GM19397 (cell line): ENCODE measurements around the gene PHF14.

Source experiments
- ATAC-seq: cut with Tn5 transposase; IDR thresholded peaks from one replicate; pipeline ENCODE4 v1.9.1; 2021; ENCODE audit warnings: mild to moderate bottlenecking, moderate library complexity; ENCODE audit not compliant: unreplicated experiment

PHF14 gene

DNA sequence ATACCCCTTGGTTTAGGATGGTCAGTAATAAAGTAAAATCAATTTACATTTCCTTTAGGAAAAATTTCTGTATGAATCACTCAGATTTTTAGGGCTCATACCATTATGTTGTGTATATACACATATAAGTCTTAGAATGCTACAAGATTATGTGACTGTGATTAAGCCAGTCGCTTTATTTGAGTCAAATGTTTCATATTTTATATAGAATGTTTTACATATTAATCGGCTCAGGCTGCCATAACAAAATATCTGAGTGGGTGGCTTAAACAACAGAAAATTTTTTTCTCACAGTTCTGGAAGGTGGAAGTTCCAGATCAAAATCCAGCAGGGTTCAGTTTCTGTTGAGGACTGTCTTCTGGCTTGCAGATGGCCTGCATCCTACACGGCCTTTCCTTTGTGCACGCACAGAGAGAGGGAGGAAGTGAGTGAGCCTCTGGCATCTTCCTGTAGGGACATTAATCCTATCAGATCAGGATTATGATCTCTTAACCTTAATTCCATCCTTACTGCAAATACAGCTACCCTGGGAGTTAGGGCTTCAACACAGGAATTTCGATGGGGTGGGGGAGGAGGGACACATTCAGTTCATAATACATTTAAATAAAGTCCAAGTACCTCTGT is 198.0 kb downstream of the PHF14 start:
- ATAC-seq: no peak

DNA sequence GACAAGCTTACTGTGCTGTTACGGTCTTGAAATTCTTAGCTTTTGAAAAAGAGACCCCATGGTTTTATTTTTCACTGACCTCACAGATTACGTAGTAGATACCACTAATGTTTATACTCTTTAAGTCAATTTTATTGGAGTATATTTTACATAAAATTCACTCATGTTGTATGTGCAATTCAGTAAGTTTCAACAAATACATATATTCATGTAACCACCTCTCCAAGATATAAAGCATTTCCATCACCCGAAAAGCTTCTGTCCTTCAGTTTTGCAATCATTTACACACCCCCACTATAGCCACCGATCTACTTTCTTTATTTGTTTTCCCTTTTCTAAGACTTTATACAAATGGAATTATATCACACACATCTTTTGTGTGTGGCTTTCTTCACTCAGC is 199.2 kb downstream of the PHF14 start:
- ATAC-seq: no peak

DNA sequence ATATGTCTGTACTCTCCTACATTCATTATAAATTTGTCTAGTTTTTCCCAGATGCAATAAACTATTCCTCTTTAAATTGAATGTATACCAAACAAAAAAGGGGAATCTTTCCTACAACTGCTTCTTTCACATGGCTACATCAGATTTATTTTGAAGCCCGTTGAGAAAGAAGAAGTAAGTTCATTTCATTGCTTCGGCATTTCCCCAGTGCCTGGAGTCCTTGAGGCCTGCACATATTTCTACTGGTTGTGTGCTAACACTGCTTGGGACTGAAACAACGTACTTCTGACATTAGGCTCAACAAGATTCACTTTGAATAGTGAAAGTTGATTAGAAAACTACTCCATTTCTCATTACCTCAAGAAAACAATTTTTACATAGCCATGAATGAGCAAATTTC is 201.7 kb downstream of the PHF14 start:
- no peak for ATAC-seq

DNA sequence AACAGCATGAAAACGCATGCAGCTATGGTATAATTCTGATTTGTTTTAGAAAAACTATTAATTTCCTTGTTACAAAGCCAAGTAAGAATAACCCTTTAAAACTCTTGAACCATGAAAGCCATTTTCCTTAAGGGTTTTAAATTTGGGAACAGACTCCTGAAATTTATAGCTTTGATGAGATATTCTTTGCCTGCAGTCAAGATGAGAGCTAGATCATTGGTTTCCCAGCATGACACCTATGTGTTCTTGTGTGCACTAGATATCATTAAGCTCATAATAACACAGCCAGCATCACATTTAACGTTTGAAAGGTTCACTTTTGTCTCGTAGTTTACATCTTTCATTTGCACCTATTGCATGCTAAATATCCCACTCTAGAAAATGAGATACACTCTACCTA is 202.2 kb downstream of the PHF14 start:
- no peak for ATAC-seq

DNA sequence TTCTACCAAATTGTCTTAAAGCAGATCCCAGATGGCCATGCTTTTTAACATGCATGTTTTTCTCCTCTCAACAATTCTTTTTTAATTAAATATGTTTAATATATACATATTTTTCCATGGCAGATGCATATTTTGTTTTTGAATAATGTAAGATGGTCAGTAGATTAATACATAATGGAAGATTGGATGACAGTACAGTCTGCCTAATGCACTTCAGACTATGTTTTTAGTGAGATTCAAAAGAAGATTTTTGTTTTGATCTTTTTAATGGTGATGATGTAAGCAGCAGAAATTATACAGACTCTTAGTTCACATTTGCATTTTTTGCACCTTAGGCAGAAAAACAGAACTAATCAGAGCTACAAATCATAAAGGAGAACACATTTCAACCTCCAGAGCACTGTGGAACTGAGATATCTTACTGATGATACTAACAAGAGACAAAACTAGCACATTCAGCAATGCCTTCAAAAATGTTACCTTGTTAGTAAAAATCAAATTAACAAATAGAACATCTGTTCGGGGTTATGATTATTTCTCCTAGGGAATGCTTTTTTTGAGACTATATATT is 203.4 kb downstream of the PHF14 start:
- ATAC-seq: no peak

DNA sequence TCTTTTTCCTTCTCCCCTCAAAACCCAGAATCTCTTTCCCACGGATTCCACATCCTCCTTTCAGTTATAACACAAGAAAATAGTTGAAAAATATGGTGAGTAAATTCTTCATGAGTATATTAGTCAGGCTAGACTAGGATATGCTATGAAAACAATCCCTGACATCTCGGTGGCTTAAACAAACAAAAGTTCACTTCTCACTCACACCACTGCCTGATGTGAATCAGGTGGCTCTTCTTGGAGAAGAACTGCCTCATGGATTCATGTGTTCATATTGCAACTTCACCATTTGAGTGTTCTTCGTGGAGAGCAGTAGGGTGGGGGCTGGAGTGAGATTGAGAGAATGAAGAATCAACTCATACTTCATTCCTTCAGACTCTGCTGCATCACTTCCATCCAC is 204.1 kb downstream of the PHF14 start:
- no peak for ATAC-seq

DNA sequence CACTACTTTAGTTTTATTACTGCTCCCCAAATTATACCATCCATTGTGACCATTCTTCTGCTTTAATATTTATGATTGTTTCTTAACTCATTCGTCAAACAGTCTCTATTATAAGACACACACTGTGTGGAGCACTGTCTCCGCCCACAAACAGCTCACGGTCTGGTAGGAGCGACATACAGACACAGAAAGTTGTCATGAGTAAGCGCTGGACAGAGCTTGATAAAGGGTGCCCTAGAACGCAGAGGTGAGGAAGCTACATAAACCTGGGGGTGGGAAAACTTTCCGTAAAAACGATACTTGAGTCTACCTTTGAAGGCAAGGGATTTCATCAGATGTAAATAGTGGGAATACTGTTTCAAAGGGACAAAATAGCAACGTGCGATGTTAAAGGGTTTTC is 207.9 kb downstream of the PHF14 start:
- ATAC-seq: no peak

DNA sequence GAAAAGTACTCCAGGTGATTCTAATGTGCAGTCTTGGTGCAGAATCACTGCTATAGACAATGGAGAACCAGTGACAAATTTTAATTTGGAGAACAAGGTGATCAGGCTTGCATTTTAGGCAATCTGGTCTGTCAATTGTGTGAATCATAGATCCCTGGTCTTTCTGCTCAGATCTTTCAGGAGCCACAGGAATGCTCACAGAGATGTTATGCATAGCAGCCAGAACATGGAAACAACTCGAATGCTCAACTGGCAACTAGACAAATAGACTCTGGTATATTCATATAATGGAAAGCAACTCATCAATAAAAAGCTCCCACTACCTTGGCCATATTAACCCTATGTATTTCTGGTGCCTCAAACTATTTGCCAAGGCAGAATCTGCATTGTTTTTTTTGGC is 209.1 kb downstream of the PHF14 start:
- ATAC-seq: no peak

DNA sequence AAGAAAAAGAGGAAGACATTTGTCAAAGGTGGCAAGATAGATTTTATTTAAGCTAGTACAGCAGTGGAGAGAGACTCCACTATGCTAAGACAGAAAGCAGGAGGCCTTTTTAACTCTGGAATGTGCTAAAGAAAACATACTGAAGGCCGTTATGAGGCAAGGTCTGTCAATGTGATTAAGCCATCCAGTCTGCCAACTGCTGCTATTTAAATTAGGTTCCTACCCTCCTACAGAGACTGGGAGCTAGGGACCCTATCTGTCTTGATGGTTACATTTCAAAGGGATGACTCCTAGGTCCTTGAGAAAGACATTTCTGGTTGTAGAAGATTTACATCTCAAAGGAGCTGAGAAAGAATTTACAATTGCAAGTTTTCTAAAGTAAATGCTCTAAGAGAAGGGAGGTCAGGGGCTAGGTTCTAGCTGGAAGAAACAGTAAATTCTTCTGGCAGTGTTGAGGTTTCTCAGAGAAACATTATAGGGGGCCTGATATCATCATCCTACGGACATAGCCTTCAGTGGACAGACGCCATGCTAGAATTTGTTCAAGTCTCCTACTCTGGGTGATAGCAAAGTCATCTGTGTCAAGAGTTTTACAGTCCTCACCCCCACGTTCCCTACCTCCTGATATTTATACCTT is 211.6 kb downstream of the PHF14 start:
- ATAC-seq: no peak

DNA sequence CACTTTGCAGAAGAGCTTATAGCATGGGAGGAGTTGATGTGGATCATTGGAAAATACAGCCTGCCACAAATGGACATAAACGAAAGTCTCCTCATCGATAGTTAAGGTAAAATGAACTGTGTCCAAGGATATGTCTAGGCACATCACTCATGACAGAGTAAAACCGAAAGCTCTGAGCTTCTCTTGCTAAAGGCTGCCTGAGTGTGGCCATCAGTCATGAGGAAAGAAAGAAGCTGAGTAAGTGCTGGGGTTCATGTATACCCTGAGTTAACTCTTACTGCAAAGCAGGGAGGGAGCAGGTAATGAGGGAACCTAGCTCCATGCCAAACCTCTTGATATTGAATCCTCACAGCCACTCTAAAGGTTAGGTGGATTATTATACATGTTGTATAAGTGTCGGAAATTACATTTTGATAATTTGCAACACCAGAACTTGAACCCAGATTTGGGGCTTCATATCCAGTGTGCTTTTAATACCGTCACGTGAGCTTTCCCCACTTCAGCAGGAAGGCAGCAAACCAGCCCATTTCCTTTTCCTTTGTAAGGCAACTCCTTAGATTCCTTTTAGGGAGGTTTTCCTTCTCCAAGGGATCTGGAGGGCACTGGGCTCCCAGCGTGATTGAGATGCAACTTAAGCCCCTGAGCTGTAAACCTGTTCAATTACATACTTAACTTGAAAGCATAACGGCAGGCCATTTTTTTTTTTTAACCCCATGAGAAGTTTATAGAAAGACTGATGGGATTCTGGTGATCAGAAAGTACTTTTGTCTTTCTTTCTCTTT is 215.0 kb downstream of the PHF14 start:
- ATAC-seq: no peak

DNA sequence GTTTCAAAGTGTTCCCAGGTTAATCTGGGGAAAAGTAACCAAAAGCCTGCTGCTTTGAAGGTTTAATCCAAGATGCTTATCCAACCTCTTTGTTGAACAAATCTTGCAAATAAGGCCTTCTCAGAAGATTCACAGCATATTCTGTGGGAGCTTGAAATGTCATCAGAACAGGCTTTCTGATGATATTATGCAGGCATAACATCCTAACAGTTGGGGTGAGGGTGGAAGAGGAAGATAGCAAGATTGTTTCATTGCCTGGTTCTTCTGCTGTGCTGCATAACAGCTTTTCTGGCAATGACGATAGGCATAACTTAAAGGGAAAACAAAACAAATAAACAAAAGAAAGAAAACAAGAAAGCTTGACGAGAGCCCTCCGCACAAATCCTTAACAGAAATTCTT is 217.4 kb downstream of the PHF14 start:
- ATAC-seq: no peak

DNA sequence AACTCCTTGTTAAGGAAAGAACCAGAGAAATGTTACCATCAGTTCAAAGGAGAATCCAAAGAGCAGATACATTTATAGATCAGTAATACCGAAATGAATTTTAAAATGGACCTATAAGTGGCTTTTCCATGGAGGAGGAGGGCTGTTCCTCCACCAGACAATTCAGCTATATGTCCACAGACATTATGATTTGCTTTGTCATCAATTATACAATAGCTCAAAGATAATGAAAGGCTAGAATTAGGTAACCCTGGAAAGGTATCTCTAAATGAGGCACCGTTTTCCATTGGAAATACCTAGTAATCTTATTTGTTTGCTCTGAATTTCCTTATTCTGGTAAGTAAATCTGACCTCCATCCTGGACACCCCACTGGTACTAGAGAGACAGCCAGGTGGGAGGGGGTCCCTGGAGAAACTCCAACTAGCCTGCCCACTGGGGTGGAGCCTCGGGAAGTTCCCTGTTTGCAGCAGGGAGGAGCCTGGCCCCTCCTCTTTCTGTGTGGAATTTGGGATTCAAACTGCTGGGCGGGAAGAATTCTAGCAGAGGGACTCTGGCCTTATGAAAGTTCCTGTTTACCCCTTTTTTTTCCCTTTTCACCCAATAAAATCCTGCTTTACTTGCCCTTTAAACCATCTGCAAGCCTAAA is 218.0 kb downstream of the PHF14 start:
- ATAC-seq: no peak

DNA sequence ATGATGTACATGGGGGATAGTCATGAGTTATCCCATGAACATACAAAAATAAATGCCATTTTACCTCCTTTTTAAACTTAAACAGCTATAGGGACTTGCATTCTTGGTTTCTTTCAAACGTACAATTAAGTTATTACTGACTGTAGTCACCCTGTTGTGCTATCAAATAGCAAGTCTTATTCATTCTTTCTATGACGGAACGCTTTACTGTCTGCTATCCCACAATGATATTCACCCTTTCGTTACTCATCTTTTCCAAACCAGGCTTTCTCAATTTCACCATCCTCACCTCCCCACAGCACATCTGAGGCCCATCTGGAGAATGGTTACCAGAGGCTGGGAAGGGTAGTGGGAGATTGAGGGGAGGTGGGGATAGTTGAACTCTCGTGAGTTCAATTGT is 218.8 kb downstream of the PHF14 start:
- ATAC-seq: no peak

DNA sequence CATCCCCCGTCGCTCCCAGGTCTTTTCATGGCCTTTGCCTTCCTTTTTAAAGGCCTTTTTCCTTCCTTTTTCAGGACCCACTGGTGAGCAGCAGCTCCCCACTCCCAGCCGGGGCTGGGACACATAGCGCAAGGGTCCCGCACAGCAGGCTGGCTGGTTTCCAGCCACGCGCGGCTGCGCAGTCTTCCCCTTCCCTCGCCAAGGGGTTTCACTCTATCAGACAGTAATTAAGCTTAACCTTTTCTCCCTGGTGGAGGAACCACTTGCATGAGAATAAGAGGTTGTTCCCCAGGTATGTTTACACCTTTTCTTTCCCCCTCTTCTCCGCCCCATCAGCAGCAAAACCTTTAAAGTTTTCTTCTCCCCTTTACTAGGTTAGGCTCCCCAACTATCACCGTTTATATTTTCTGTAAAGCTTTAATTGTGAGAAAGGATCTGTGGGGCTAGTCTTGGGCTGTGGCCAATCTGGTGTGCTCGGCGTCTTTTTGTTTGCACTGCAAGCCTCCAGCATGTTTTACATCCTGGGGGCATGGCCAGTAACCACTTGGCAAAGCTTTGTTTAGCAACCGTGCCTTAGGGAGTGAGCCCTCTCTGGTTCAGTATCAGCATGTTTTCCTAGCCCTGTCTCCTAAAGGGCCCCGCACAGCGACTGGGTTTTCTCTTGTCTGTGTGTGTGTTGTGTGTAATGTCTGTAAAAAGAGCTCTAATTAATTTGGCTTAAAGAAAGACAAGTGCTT is 219.6 kb downstream of the PHF14 start:
- no peak for ATAC-seq

DNA sequence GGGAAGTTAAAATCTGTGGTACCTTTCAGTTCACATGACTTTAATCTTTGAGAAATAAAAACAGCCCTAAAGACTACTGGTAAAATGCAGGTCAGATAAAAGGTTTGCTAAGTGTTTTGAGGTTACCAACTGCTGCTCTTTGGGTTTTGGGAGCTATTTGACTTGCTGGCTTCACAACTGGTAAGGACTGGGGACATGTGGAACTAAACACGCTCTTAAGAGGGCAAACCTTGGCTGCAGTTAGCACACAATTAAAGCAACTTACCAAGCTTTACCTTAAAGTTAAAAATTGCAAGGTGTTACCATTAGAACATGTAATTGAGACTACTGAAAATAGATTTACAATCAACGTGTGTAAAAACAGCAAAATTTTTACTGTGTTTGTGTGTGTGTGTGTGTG is 220.2 kb downstream of the PHF14 start:
- no peak for ATAC-seq

DNA sequence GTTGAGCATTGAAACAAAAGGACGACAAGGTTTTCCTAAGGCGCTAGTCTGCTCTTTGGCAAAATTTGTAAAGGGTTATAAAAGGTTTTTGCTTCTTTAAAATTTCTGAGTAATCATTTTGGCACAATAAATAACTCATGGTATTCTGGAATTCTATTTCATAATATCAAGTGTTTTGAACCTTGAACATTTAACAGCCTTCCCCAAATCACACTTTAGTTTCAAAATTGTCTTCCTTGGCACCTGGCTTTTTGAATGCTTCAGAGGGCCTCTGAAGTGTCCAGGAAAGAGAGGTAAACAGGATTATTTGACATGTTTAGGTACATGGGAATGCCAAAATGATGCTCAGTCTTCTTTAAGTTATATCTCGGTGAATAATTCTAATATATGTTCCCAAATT is 220.8 kb downstream of the PHF14 start:
- no peak for ATAC-seq

DNA sequence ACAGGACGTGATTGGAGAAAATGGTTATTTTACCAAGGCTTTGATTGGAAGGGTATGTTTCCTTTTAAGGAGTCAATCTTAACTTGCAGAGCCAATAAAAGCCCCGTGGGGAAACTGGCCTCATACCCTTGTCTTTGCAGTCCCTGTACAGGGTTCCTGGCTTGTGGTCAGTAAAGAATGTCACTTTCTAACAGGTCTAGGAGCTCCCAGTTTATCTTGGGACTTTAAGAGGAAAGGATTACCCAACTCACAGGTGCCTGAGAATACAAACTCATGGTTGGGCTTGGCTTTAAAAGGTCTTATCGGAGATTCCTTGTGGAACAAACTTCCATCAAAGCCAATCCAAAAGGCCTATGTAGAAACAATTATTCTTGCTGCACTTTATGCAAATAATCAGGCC is 221.8 kb downstream of the PHF14 start:
- ATAC-seq: no peak

DNA sequence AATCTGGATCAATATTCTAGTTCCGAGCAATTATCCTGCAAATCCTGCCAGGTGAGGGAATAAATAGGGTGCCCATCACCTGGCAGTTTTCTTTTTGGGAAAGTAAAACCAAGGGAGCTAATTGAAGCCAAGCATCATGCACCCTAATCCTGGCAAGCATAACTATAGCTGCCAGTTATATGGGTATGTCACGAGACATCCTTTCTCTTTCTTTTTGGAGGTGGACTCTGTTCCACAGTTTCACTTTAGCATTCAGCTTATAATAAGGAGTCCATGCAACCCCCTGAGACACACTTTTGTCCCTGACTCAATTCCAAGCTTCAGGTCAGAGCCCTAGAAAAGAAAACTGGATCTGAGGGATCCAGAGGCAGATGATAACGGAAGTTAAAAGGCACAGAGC is 222.5 kb downstream of the PHF14 start:
- ATAC-seq: no peak

DNA sequence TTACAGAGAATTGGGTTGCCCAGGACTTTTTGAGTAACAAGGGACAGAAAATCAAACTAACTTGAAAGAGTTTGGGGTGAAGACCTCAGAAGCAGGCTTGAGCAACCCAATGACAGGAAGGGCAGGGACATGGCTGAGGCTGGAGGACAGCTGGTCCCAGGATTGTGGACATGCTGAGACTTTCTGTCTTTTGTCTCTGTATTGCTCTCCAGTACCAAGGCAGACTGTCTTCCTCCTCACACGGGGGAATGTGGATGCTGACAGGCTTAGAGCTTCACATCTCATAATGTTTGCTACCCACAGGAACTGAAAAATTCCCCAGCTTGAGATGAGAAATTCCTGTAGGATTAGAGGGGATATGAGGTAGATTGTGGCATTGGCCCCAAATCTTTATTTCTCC is 229.6 kb downstream of the PHF14 start:
- no peak for ATAC-seq

DNA sequence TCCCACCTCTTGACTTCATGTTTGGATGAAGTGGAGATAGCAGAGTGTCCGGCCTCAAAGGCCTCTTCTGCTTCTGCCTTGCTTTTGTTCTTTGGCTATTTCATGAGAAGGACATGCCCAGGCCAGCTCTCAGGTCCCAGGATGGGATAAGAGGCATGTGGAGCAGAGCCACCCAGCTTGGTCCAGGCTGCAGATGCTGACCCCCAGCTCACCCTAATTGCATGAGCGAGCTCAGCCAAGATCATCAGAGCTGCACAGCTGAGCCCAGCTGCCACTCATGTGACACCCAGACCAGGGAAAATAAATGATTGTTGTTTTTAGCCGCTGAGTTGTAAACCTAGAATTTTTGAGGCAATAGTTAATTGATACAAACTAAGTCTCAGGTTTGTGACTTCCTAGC is 230.0 kb downstream of the PHF14 start:
- no peak for ATAC-seq
